Body of pancreas (tissue), 4 donors: Measurements from ENCODE around the gene DLGAP1.

Experiments used
- CTCF ChIP-seq, 7 experiments: fragments of 450-650 bp in 4 of 7; fragments of 200-600 bp in 3 of 7; sonication (generic) in 3 of 7; IDR thresholded peaks; one replicate each; pipeline ENCODE4 v1.5.1; 2016 to 2019; ENCODE audit warnings: antibody characterized with exemption in 7 of 7
- POLR2A ChIP-seq, 3 donors: fragments of 450-650 bp; IDR thresholded peaks; one replicate each; pipeline ENCODE4 v1.6.1; 2016; ENCODE audit warnings: antibody characterized with exemption in 3 of 3, mild to moderate bottlenecking in 2 of 3

GRCh38 chr18:3458952-3459853 lies 995.9 kb downstream of the DLGAP1 start:
- TF ChIP-seq CTCF (IDR thresholded peaks at IDR 0.05): no peak
- no peak for TF ChIP-seq POLR2A (IDR thresholded peaks at IDR 0.05)
